Measurements from ENCODE around the gene AQP2.

GRCh38 chr12:49973361-49973830 lies 22.9 kb downstream of the AQP2 start:
- TF ChIP-seq USF2 (IDR thresholded peaks at IDR 0.05; ENCODE audit: borderline replicate concordance, low read depth, low read length) (no peak), TEAD4 (IDR thresholded peaks at IDR 0.05; ENCODE audit: borderline replicate concordance, insufficient read depth) (no peak), REST (IDR thresholded peaks at IDR 0.05; ENCODE audit: low read depth, low read length) (no peak), CTCF (IDR thresholded peaks at IDR 0.05) (no peak), SIN3A (IDR thresholded peaks at IDR 0.05; ENCODE audit: borderline replicate concordance, low read depth, low read length) (no peak)

Measured in SK-N-SH (cell line).